NCI-H1417 treated with DMSO at 0.1 percent for 48 hours (cell line): ENCODE data around the gene FAM110D.
A peak's percentile ranks its signal among the peaks of the same experiment; 100 is the strongest.

ENCODE experiments used
- DNase-seq: peaks from one replicate; lab custom pipeline; 2025; lab: John Stamatoyannopoulos, UW

FAM110D gene

DNA sequence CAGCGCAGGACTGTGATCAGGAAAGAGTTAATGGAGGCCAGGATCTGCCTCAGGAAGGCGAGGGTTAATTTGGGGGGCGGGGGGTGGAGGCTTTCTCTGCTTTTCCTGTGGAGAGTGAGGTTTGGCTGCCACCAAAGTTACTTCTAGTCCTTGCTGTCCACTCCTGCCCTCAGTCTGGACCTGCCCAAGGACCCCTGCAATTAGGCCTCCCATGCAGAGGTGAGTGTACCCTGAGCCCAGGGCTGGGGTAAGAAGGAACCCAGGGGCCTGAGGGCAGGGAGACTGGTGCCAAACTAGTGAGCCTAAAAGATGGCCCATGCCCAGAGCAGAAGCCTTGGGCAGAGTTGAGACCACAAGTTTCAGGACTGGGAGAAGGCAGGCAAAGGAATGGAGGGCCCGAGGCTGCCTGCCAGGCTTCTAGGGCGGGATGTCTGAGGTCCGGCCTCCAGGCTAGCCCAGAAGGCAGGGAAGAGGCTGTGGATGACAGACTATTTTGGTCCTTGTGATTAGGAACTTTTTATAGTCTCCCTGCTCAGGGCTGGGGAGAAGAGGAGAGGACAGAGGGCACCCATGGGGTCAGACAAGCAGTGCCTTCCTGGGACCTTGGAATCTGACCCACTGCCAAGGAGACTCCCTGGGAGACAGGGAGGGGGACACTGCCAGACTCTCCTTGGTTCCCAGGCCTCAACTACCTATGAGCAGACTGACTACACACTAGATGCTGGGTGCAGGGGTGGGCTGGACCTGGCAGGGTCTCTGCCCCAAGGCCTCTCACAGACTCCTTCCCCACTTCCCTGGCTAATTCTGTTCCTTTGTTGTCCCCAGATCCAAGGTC is at the start of gene FAM110D:
Gene FAM110D, plus strand, starts transcription at position 172 of the 835 bp plus-strand sequence. CDS start 2,213 bp downstream, outside the sequence.
- DNase-seq: no peak

DNA sequence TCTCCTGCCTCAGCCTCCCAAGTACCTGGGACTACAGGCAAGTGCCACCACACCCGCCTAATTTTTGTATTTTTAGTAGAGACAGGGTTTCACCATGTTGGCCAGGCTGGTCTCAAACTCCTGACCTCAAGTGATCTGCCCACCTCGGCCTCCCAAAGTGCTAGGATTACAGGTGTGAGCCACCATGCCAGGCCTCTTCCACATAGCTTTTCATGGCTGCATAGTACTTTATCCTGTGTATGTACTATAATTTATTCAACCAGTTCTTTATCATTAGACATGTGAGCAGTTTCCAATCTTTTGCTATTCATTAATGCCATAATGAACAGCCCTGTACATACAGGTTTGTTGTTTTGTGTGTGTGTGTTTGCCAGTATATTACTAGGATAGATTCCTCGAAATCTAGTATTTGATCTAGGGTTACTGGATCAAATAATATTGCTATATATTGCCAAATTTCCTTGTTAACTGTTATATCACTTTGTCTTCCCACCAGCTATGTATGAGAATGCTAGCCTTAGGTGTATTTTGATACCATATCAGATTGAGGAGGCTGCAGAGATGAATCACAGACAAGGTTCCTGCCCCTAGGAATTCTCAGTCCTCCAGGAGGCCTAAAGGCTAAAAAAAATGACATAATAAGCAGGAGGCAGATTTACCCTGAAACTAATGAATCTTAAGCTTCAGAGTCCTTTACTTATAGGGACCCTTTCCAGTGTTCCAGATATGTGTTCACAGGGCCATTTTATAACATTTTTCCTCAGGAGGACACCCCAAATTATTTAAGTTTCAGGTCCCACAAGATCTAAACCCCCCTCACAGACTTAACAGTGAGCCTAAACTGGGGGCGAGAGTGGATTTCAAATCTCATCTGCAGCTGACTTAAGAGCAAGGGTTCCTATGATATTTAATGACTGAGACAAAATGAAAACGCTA is 49.4 kb upstream of the FAM110D start:
- DNase-seq: no peak

GRCh38 chr1:26110731-26111529 is 47.9 kb upstream of the FAM110D start:
- no peak for DNase-seq

DNA sequence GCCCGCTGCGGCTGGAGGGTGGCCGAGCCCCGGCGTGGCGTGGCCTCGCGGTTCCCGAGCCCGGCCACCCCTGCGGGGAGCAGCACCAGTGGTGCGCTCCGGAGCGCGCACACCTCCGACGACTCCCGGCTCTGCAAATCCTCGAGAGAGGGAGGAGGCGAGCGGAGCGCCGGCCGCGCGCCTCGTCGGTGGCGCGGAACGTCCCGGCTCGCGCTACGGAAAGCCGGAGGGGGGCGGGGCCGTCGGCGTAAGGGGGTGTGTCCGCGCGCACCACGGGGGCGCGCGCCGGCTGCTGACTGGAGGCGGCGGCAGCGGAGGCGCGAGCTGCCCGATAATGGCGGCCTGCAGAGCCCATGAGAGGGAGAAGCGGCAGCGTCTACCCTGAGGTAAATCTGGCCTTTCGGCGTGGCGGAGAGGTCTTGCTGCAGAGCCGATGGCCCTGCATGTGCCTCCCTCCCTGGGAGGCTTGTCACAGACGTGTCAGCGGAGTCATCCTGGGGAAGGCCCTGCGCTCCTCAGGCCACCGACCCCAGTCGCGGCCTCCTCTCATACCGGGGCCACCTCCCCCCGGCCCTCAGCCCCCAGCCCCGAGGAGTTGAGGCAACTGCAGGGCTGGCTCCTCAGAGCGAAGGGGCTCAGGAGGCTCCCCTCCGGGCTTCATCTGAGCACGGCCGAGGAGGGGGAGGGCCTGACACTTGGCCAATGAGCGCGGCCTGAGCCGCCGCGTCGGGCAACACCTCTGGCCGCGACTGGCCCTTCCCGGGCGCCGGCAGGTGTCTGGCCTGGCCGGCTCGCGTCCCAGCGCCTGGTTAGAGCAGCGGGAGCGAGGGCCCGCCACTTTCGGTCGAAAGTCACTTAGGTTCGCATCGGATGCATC is 47.1 kb upstream of the FAM110D start, which contains the start of gene PDIK1L:
Gene PDIK1L, plus strand, starts transcription at position 295 of the 877 bp plus-strand sequence. CDS start 2,485 bp downstream, outside the sequence.
- peak; percentile 49 for DNase-seq

GRCh38 chr1:26112407-26112775 is 46.5 kb upstream of the FAM110D start:
- peak; percentile 12 for DNase-seq

- DNase-seq: no peak
These were observed 44.5 kb upstream of the FAM110D start for GRCh38 chr1:26114165-26114927.

DNA sequence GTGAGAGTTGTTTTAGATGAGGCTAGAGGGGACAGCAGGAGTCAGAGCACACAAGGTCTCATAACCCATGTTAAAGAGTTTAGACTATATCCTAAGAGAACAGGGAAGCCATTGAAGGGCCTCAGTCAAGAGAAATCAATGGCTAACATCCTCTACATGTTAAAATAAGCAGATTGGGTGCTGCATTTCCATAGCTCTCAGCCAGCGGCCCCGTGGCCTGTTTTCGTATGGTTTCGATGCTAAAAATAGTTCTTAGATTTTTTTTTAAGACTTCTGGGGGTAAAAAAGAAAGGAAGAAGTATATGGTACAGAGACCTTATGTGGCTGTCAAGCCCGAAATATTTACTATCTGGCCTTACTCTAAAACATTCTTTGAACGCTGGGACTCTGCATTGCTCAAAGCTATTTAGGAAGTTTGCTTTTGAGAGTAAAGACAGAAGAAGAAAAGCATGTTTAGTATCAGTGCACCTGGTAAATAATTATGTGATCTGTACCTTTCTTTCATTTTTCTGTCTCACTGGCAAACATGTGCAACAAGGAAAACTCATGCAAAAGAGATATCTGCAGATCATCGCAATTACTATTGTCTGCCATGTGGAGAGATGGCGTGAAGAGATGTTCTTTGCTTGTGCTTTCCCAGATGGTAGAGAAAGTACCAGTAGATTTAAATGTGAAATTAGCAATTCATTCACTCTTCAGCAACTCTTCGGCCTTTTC is 38.8 kb upstream of the FAM110D start:
- DNase-seq: no peak

- no peak for DNase-seq
These were observed 36.8 kb upstream of the FAM110D start for GRCh38 chr1:26121854-26122773.

- DNase-seq: no peak
These were observed 35.6 kb upstream of the FAM110D start for GRCh38 chr1:26122988-26123973.

DNA sequence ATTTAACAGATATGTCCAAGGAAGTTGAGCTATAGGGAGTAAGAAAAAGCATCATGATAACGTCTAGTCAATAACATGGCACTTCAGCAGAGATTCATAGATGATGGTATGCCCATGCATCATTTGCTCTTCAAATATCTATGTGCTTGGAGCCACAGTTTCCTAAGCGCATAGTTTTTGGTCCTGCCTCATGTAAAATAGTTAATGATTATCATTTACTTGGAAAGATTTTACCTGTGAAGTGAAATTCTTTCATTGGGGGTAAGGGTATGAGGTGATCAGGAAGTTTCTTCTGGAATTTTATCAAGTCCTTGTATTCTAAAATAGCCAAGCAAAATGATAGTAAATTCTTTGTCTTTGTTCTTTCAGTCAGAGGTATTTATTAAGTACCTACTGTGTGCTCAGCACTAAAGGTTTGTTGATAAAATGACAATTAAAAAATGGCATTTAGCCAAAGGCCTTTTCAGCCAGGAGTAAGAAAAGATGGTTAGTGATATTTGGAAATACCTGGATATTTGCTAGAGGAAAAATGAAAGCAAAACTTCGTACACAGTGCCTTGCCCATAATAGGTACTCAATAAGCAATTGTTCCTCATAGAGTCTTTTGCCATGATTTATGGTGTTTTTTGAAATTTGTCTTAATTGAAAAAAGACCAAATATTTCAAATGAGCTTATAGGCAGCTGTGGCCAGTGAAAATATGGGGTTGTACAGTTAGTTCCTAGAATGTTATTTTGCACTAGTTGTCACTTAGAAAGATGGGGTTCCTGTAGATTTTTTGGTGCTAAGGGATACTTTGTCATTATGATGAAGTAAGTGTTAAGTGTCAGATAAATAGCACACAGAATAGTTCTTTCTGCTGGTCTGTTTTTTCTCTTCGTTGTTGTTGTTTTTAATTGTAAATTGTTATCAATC is 34.2 kb upstream of the FAM110D start:
- no peak for DNase-seq

DNA sequence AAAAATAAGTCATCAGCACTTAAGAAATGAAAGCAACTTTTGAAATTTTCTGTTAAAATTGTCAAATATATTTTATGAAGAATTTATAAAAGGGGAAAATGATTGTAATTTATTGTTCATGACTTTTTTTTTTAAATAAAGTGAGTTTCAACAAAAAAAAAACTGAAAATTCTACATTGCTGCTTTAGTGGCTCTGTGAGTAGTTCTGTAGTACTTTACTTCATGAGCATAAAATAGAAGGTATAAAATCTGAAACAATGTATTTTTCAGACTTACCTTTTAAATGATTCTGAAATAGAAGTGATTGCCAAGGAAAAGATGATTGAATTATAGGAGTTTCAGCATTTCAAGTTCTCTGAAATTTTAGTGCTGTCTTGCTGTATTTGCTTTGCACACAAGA is 33.5 kb upstream of the FAM110D start:
- no peak for DNase-seq

DNA sequence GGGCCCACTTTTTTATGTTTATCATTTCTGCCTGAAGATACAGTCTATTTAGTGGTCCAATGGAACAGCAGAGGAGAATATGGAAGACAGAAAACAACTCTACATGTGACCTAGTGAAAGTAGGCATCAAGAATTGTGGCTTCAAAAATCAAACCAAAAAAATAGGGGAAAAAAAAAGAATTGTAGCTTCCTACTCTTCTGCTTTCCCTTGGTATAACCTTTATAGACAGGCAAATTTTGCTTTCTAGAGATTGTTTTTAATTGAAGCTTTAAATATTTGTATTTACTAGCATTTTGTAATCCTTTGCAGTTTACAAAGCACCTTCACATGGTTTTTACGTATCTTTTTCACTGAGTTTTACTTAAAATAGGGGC is 32.9 kb upstream of the FAM110D start:
- no peak for DNase-seq

- DNase-seq: no peak
These were observed 32.4 kb upstream of the FAM110D start for GRCh38 chr1:26126321-26127084.

GRCh38 chr1:26127235-26128163 is 31.4 kb upstream of the FAM110D start:
- no peak for DNase-seq
